ENCODE results near the gene CD79A. TPM values are rescaled to one million over a fixed set of nuclear protein-coding genes. Genes with fewer than 3 reads are reported as not detected.

CD79A gene
- total RNA-seq, 1 experiment from 2014 or later: 0.82 TPM

GRCh38 chr19:41921577-41922576 is 44.8 kb downstream of the CD79A start:
- H3K27me3 ChIP-seq (replicated peaks; ENCODE audit: control insufficient read depth, insufficient read depth, low read length): no peaks in the 10 kb centered on the region; the same call in 1 of the 2 replicates
- TF ChIP-seq CTCF (IDR thresholded peaks at IDR 0.05; ENCODE audit: insufficient read depth in 1 of 2, low read depth in 1 of 2, low read length in 1 of 2, severe bottlenecking in 1 of 2, unreplicated experiment in 1 of 2): no peak
- Mint-ChIP-seq H3K4me1 (ENCODE audit: low read depth, unreplicated experiment) (peaks cover 13% of the 10 kb centered on the region), H3K27ac (ENCODE audit: unreplicated experiment) (no peak overlapping the region), H3K27me3 (ENCODE audit: insufficient read depth, unreplicated experiment) (peaks cover 7% of the 10 kb centered on the region), H3K4me3 (ENCODE audit: unreplicated experiment) (no peak overlapping the region), H3K9me3 (ENCODE audit: unreplicated experiment) (no peaks in the 10 kb centered on the region), H3K36me3 (ENCODE audit: insufficient read depth, unreplicated experiment) (no peaks in the 10 kb centered on the region)
- no peaks in the 10 kb centered on the region for H3K36me3 ChIP-seq (ENCODE audit: control insufficient read depth, insufficient read depth, low read length)
- ChIA-PET CTCF (no interaction called here), POLR2A (no interaction called here)
- no peak for DNase-seq
- intact Hi-C loops (cut with micrococcal nuclease; ENCODE audit: unreplicated experiment): no loop called here
- no peaks in the 10 kb centered on the region for H3K9me3 ChIP-seq
- H3K4me3 ChIP-seq (ENCODE audit: low read depth, low read length): no peak overlapping the region
- H3K4me1 ChIP-seq: no peaks in the 10 kb centered on the region
- no TSS peak for BruUV-seq (replicated peaks)

- Mint-ChIP-seq H3K4me3 (ENCODE audit: unreplicated experiment) (no peak overlapping the region), H3K4me1 (ENCODE audit: low read depth, unreplicated experiment) (peaks cover 13% of the 10 kb centered on the region), H3K9me3 (ENCODE audit: unreplicated experiment) (no peaks in the 10 kb centered on the region), H3K27me3 (ENCODE audit: insufficient read depth, unreplicated experiment) (peaks cover 7% of the 10 kb centered on the region), H3K27ac (ENCODE audit: unreplicated experiment) (no peak overlapping the region), H3K36me3 (ENCODE audit: insufficient read depth, unreplicated experiment) (no peaks in the 10 kb centered on the region)
- Histone ChIP-seq H3K27me3 (replicated peaks; ENCODE audit: control insufficient read depth, insufficient read depth, low read length) (no peaks in the 10 kb centered on the region; the same call in 1 of the 2 replicates), H3K4me3 (ENCODE audit: low read depth, low read length) (no peak overlapping the region), H3K4me1 (no peaks in the 10 kb centered on the region), H3K9me3 (no peaks in the 10 kb centered on the region), H3K36me3 (ENCODE audit: control insufficient read depth, insufficient read depth, low read length) (no peaks in the 10 kb centered on the region)
- intact Hi-C loops (cut with micrococcal nuclease; ENCODE audit: unreplicated experiment): no loop called here
- CTCF ChIA-PET: no interaction called here
- no TSS peak for BruUV-seq (replicated peaks)
- no peak for DNase-seq
- POLR2A ChIA-PET: no interaction called here
- TF ChIP-seq CTCF (IDR thresholded peaks at IDR 0.05; ENCODE audit: insufficient read depth in 1 of 2, low read depth in 1 of 2, low read length in 1 of 2, severe bottlenecking in 1 of 2, unreplicated experiment in 1 of 2): no peak
Measured at GRCh38 chr19:41922585-41922984, 45.5 kb downstream of the CD79A start.

GRCh38 chr19:41923045-41923788 is 46.1 kb downstream of the CD79A start:
- Mint-ChIP-seq H3K27me3 (ENCODE audit: insufficient read depth, unreplicated experiment) (peaks cover 7% of the 10 kb centered on the region), H3K36me3 (ENCODE audit: insufficient read depth, unreplicated experiment) (no peaks in the 10 kb centered on the region), H3K4me3 (ENCODE audit: unreplicated experiment) (no peak overlapping the region), H3K4me1 (ENCODE audit: low read depth, unreplicated experiment) (peaks cover 13% of the 10 kb centered on the region), H3K9me3 (ENCODE audit: unreplicated experiment) (no peaks in the 10 kb centered on the region), H3K27ac (ENCODE audit: unreplicated experiment) (no peak overlapping the region)
- no peak for TF ChIP-seq CTCF (IDR thresholded peaks at IDR 0.05; ENCODE audit: insufficient read depth in 1 of 2, low read depth in 1 of 2, low read length in 1 of 2, severe bottlenecking in 1 of 2, unreplicated experiment in 1 of 2)
- Histone ChIP-seq H3K27me3 (replicated peaks; ENCODE audit: control insufficient read depth, insufficient read depth, low read length) (no peaks in the 10 kb centered on the region; the same call in 1 of the 2 replicates), H3K4me3 (ENCODE audit: low read depth, low read length) (no peak overlapping the region), H3K36me3 (ENCODE audit: control insufficient read depth, insufficient read depth, low read length) (no peaks in the 10 kb centered on the region), H3K4me1 (no peaks in the 10 kb centered on the region), H3K9me3 (no peaks in the 10 kb centered on the region)
- no peak for DNase-seq
- CTCF ChIA-PET: interaction anchor here (0.6 kb wide), 1 partner anchor 15 kb away, joined by 4 read pairs; no protein-coding TSS in a partner anchor
- POLR2A ChIA-PET: no interaction called here
- intact Hi-C loops (cut with micrococcal nuclease; ENCODE audit: unreplicated experiment): no loop called here
- no TSS peak for BruUV-seq (replicated peaks)
